HepG2 (cell line): Measurements from ENCODE around the gene BUD23. TPM values are rescaled to one million over a fixed set of nuclear protein-coding genes. Genes with fewer than 3 reads are reported as not detected.

ENCODE experiments used
- JUN ChIP-seq: sonication (generic); formaldehyde crosslinking; IDR thresholded peaks from 2 replicates; pipeline ENCODE4 v1.4.0; 2020; ENCODE audit warnings: mild to moderate bottlenecking, missing genetic modification reagents
- KAT8 ChIP-seq: IDR thresholded peaks from 2 replicates; pipeline ENCODE4 v1.6.1; 2016; ENCODE audit warnings: missing genetic modification reagents, missing compliant biosample characterization
- NFIC ChIP-seq: IDR thresholded peaks from 2 replicates; pipeline ENCODE4 v1.6.1; 2012; ENCODE audit warnings: mild to moderate bottlenecking, low read length, inconsistent platforms
- PAF1 ChIP-seq: IDR thresholded peaks from 2 replicates; pipeline ENCODE4 v1.6.1; 2016; ENCODE audit warnings: missing genetic modification reagents, missing compliant biosample characterization
- PHF21A ChIP-seq: sonication (generic); formaldehyde crosslinking; IDR thresholded peaks from 2 replicates; pipeline ENCODE4 v1.5.0; 2020; ENCODE audit warnings: mild to moderate bottlenecking, missing genetic modification reagents
- RARG ChIP-seq: sonication (generic); formaldehyde crosslinking; IDR thresholded peaks from 2 replicates; pipeline ENCODE4 v1.4.0; 2020; ENCODE audit warnings: low read depth, mild to moderate bottlenecking, missing genetic modification reagents
- RORA ChIP-seq: sonication (generic); formaldehyde crosslinking; IDR thresholded peaks from 2 replicates; pipeline ENCODE4 v1.5.0; 2020; ENCODE audit warnings: mild to moderate bottlenecking, missing genetic modification reagents, moderate library complexity
- TEAD2 ChIP-seq: sonication (generic); formaldehyde crosslinking; IDR thresholded peaks from 2 replicates; pipeline ENCODE4 v1.9.0; 2021; ENCODE audit warnings: missing genetic modification reagents
- ZNF441 ChIP-seq: sonication (generic); formaldehyde crosslinking; IDR thresholded peaks from 2 replicates; pipeline ENCODE4 v1.7.0; 2021; ENCODE audit warnings: missing genetic modification reagents, borderline replicate concordance
- polyA plus RNA-seq, 8 experiments: library from polyadenylated mRNA; depleted of rRNA in 3 of 8; stranded (reverse) in 7 of 8; unstranded in 1 of 8; fragments of >200 nt; fragmentation: Illumina TruSeq in 4 of 8; extraction: Trizol in 4 of 8; gene quantifications; 2 replicates each; pipeline versions ENCODE4 v1.2.1 to v1.2.3, GENCODE V29; 2011 to 2016; ENCODE audit warnings: low read depth in 4 of 8, missing spikeins in 1 of 8, mixed read lengths in 1 of 8; ENCODE audit not compliant: insufficient read depth in 1 of 8
- total RNA-seq, 5 experiments: library from RNA; depleted of rRNA; stranded (reverse); fragments of >200 nt; fragmentation: Illumina TruSeq; extraction: Trizol; gene quantifications; 2 replicates each; pipeline ENCODE4 v1.2.3, GENCODE V29; 2016; ENCODE audit warnings: low read depth in 1 of 5
- TF ChIP-seq, protein P1 (sequence below): sonication (generic); formaldehyde crosslinking; IDR thresholded peaks from 2 replicates; pipeline ENCODE4 v1.5.1; 2020; ENCODE audit warnings: mild to moderate bottlenecking, moderate library complexity, missing genetic modification reagents
- TF ChIP-seq, protein P2 (sequence below): sonication (generic); formaldehyde crosslinking; IDR thresholded peaks from 2 replicates; pipeline ENCODE4 v1.4.0; 2020; ENCODE audit warnings: mild to moderate bottlenecking, low read depth, missing genetic modification reagents

Gene BUD23
- total and polyA plus RNA-seq, 2 of the 13 experiments (the other 11 are each of a cell fraction or from before 2014, with no cell fraction given), result 47.5 to 54.5 TPM

DNA sequence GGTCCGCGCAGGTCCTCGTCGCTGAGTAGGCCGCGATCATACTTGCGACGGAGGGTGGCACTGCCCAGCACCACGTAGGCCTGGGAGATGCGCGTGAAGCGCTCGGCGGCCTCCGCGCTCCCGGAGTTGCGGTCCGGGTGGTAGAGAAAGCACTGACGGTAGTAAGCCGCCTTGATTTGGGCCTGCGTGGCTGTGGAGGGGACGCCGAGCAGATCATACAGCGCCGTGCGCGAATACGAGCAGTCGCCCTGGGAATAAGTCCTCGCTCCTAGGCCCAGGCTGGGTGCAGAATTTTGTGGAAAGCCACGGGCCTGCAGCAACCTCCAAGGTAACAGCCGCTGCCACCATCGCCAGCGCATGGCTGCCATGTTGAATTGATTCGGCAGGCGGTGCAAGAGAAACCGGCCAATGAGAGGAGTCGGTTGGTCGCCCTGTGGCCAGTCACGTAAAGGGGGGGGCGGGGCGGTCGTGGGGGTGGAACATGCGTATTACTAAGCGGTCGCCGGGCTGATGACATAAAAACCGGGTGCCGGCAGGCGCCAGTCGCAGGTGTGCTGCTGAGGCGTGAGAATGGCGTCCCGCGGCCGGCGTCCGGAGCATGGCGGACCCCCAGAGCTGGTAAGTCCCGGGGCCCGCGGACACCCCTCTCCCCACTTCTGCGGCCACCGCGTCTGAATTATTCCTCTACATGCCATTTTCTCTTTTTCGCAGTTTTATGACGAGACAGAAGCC is at the start of gene BUD23, which contains the start of gene DNAJC30 (continued):
- TF ChIP-seq TEAD2 (CRISPR knock-in tag) (no peak), ZNF441 (CRISPR knock-in tag) (peak; percentile 64), PAF1 (CRISPR knock-in tag) (no peak), RARG (CRISPR knock-in tag) (no peak), JUN (CRISPR knock-in tag) (no peak), KAT8 (CRISPR knock-in tag) (peak; percentile 95), RORA (CRISPR knock-in tag) (no peak), NFIC (no peak), PHF21A (CRISPR knock-in tag) (peak; percentile 20; the same call in 1 of the 2 replicates)
- TF ChIP-seq, protein P1, sequence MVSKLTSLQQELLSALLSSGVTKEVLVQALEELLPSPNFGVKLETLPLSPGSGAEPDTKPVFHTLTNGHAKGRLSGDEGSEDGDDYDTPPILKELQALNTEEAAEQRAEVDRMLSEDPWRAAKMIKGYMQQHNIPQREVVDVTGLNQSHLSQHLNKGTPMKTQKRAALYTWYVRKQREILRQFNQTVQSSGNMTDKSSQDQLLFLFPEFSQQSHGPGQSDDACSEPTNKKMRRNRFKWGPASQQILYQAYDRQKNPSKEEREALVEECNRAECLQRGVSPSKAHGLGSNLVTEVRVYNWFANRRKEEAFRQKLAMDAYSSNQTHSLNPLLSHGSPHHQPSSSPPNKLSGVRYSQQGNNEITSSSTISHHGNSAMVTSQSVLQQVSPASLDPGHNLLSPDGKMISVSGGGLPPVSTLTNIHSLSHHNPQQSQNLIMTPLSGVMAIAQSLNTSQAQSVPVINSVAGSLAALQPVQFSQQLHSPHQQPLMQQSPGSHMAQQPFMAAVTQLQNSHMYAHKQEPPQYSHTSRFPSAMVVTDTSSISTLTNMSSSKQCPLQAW (CRISPR knock-in tag), result no peak
- TF ChIP-seq, protein P2, sequence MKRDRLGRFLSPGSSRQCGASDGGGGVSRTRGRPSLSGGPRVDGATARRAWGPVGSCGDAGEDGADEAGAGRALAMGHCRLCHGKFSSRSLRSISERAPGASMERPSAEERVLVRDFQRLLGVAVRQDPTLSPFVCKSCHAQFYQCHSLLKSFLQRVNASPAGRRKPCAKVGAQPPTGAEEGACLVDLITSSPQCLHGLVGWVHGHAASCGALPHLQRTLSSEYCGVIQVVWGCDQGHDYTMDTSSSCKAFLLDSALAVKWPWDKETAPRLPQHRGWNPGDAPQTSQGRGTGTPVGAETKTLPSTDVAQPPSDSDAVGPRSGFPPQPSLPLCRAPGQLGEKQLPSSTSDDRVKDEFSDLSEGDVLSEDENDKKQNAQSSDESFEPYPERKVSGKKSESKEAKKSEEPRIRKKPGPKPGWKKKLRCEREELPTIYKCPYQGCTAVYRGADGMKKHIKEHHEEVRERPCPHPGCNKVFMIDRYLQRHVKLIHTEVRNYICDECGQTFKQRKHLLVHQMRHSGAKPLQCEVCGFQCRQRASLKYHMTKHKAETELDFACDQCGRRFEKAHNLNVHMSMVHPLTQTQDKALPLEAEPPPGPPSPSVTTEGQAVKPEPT (CRISPR knock-in tag), result no peak
